Measurements from ENCODE around the gene COX5A.
"Not testable (repeated sequence)": the region's sequence is repeated elsewhere in the genome, so short reads cannot be mapped to it uniquely, and the experiment has no call there.

DNA sequence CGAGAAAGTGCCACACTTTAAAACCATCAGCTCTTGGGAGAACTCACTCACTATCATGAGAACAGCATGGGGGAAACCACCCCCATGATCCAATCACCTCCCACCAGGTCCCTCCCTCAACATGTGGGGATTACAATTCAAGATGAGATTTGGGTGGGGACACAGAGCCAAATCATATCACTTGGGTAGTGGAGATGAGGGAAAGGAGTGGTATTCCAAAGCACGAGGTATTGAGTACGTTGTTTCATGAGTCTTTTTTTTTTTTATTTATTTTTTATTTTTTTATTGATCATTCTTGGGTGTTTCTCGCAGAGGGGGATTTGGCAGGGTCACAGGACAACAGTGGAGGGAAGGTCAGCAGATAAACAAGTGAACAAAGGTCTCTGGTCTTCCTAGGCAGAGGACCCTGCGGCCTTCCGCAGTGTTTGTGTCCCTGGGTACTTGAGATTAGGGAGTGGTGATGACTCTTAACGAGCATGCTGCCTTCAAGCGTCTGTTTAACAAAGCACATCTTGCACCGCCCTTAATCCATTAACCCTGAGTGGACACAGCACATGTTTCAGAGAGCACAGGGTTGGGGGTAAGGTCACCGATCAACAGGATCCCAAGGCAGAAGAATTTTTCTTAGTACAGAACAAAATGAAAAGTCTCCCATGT is 50.2 kb downstream of the COX5A start:
- TF ChIP-seq, protein P1, sequence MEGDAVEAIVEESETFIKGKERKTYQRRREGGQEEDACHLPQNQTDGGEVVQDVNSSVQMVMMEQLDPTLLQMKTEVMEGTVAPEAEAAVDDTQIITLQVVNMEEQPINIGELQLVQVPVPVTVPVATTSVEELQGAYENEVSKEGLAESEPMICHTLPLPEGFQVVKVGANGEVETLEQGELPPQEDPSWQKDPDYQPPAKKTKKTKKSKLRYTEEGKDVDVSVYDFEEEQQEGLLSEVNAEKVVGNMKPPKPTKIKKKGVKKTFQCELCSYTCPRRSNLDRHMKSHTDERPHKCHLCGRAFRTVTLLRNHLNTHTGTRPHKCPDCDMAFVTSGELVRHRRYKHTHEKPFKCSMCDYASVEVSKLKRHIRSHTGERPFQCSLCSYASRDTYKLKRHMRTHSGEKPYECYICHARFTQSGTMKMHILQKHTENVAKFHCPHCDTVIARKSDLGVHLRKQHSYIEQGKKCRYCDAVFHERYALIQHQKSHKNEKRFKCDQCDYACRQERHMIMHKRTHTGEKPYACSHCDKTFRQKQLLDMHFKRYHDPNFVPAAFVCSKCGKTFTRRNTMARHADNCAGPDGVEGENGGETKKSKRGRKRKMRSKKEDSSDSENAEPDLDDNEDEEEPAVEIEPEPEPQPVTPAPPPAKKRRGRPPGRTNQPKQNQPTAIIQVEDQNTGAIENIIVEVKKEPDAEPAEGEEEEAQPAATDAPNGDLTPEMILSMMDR (IDR thresholded peaks at IDR 0.05; ENCODE audit: insufficient read depth, low read length): not testable (repeated sequence)
- TF ChIP-seq GABPA, POLR2AphosphoS5 (IDR thresholded peaks at IDR 0.05; ENCODE audit: low read depth): not testable (repeated sequence)
- TF ChIP-seq, protein P2, sequence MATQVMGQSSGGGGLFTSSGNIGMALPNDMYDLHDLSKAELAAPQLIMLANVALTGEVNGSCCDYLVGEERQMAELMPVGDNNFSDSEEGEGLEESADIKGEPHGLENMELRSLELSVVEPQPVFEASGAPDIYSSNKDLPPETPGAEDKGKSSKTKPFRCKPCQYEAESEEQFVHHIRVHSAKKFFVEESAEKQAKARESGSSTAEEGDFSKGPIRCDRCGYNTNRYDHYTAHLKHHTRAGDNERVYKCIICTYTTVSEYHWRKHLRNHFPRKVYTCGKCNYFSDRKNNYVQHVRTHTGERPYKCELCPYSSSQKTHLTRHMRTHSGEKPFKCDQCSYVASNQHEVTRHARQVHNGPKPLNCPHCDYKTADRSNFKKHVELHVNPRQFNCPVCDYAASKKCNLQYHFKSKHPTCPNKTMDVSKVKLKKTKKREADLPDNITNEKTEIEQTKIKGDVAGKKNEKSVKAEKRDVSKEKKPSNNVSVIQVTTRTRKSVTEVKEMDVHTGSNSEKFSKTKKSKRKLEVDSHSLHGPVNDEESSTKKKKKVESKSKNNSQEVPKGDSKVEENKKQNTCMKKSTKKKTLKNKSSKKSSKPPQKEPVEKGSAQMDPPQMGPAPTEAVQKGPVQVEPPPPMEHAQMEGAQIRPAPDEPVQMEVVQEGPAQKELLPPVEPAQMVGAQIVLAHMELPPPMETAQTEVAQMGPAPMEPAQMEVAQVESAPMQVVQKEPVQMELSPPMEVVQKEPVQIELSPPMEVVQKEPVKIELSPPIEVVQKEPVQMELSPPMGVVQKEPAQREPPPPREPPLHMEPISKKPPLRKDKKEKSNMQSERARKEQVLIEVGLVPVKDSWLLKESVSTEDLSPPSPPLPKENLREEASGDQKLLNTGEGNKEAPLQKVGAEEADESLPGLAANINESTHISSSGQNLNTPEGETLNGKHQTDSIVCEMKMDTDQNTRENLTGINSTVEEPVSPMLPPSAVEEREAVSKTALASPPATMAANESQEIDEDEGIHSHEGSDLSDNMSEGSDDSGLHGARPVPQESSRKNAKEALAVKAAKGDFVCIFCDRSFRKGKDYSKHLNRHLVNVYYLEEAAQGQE (IDR thresholded peaks at IDR 0.05; ENCODE audit: insufficient replicate concordance, low read depth): not testable (repeated sequence)
